OCI-LY7 (cell line): Measurements from ENCODE around the gene IMMP2L.

Source experiments
- CTCF ChIP-seq: fragments of 200-600 bp; sonication (generic); conservative IDR thresholded peaks from 2 replicates; pipeline ENCODE4 v1.5.1; 2014; ENCODE audit warnings: mild to moderate bottlenecking, antibody characterized with exemption, low read length, moderate library complexity, mixed read lengths
- EZH2phosphoT487 ChIP-seq: fragments of 200-600 bp; sonication (generic); IDR thresholded peaks from 2 replicates; pipeline ENCODE4 v1.6.1; 2018; ENCODE audit warnings: low read depth, borderline replicate concordance, mild to moderate bottlenecking, mixed run types, antibody characterized with exemption, low read length, moderate library complexity, mixed read lengths

- TF ChIP-seq CTCF: no peak
- no peak for TF ChIP-seq EZH2phosphoT487
These were observed 510.5 kb downstream of the IMMP2L start for GRCh38 chr7:111051832-111052231.
